GM23248 (cell line): ENCODE results near the gene RBMS3. TPM values are rescaled to one million over a fixed set of nuclear protein-coding genes. Genes with fewer than 3 reads are reported as not detected.

Experiments
- DNase-seq: peaks from one replicate; pipeline ENCODE4 v3.0.0-alpha.2; 2015
- H2AFZ ChIP-seq: fragments of 200-600 bp; sonication (generic); 2 replicates; pipeline ENCODE4 v1.6.1; 2016; ENCODE audit warnings: antibody characterized with exemption
- H3F3A ChIP-seq: fragments of 200-600 bp; sonication (generic); 2 replicates; pipeline ENCODE4 v1.6.1; 2016; ENCODE audit warnings: mild to moderate bottlenecking, antibody characterized with exemption, mixed run types; ENCODE audit not compliant: insufficient read depth
- H3K27ac ChIP-seq: fragments of 200-600 bp; sonication (generic); 2 replicates; pipeline ENCODE4 v1.5.1; 2016; ENCODE audit warnings: mild to moderate bottlenecking
- H3K27me3 ChIP-seq: fragments of 200-600 bp; sonication (generic); replicated peaks from 2 replicates; pipeline ENCODE4 v1.6.1; 2016; ENCODE audit warnings: mild to moderate bottlenecking; ENCODE audit not compliant: insufficient read depth
- H3K36me3 ChIP-seq: fragments of 200-600 bp; sonication (generic); 2 replicates; pipeline ENCODE4 v1.6.1; 2016; ENCODE audit warnings: low read depth, mild to moderate bottlenecking
- H3K4me1 ChIP-seq: fragments of 200-600 bp; sonication (generic); 2 replicates; pipeline ENCODE4 v1.6.1; 2016; ENCODE audit warnings: mild to moderate bottlenecking; ENCODE audit not compliant: insufficient read depth
- H3K4me2 ChIP-seq: fragments of 200-600 bp; sonication (generic); one replicate; pipeline ENCODE4 v1.6.1; 2016; ENCODE audit warnings: mild to moderate bottlenecking; ENCODE audit not compliant: unreplicated experiment
- H3K4me3 ChIP-seq: fragments of 200-600 bp; sonication (generic); 2 replicates; pipeline ENCODE4 v1.5.1; 2016; ENCODE audit warnings: mild to moderate bottlenecking
- H3K79me2 ChIP-seq: fragments of 200-600 bp; sonication (generic); 2 replicates; pipeline ENCODE4 v1.6.1; 2016; ENCODE audit warnings: mild to moderate bottlenecking; ENCODE audit not compliant: insufficient read depth
- H3K9ac ChIP-seq: fragments of 200-600 bp; sonication (generic); 2 replicates; pipeline ENCODE4 v1.6.1; 2016; ENCODE audit warnings: mild to moderate bottlenecking
- H3K9me2 ChIP-seq: fragments of 200-600 bp; sonication (generic); 2 replicates; pipeline ENCODE4 v1.6.1; 2016; ENCODE audit warnings: mixed run types, mild to moderate bottlenecking, moderate library complexity; ENCODE audit not compliant: insufficient read depth
- H3K9me3 ChIP-seq: fragments of 200-600 bp; sonication (generic); one replicate; pipeline ENCODE4 v1.6.1; 2017; ENCODE audit warnings: low read depth
- H4K20me1 ChIP-seq: fragments of 200-600 bp; sonication (generic); 2 replicates; pipeline ENCODE4 v1.6.0; 2016; ENCODE audit not compliant: insufficient read depth
- EZH2 ChIP-seq: fragments of 200-600 bp; sonication (generic); IDR thresholded peaks from 2 replicates; pipeline ENCODE4 v1.6.1; 2018; ENCODE audit warnings: antibody characterized with exemption, mild to moderate bottlenecking; ENCODE audit not compliant: insufficient read depth, poor library complexity, severe bottlenecking
- EZH2phosphoT487 ChIP-seq: fragments of 200-600 bp; sonication (generic); IDR thresholded peaks from 2 replicates; pipeline ENCODE4 v1.6.1; 2018; ENCODE audit warnings: antibody characterized with exemption, moderate library complexity, mild to moderate bottlenecking, low read depth; ENCODE audit not compliant: insufficient read depth
- WGBS, 2 experiments: methylation state at CpG; one replicate each; pipeline ENCODE4 v1.1.6; 2015 to 2017; ENCODE audit warnings: low lambda C conversion rate in 2 of 2, low coverage in 1 of 2; ENCODE audit errors: missing lambda C conversion rate in 2 of 2; 5-methylcytosine and 5-hydroxymethylcytosine counted together
- in situ Hi-C: fragments of 300-500 bp; cut with MboI; formaldehyde crosslinking; loops from 2 replicates; pipeline ENCODE4 v1.15.0; 2020
- polyA plus RNA-seq: library from polyadenylated mRNA; unstranded; fragments of >200 nt; fragmentation: Nextera tagmentation; extraction: Ambion mirVana; gene quantifications from 2 replicates; pipeline ENCODE4 v1.2.1, GENCODE V29; 2016
- total RNA-seq: library from RNA; depleted of rRNA; stranded (reverse); fragments of >200 nt; shearing (Covaris generic); gene quantifications from 2 replicates; pipeline ENCODE4 v1.2.3, GENCODE V29; 2014

Gene RBMS3
- total and polyA plus RNA-seq, 2 experiments from 2014 or later = 40.0 to 94.3 TPM

DNA sequence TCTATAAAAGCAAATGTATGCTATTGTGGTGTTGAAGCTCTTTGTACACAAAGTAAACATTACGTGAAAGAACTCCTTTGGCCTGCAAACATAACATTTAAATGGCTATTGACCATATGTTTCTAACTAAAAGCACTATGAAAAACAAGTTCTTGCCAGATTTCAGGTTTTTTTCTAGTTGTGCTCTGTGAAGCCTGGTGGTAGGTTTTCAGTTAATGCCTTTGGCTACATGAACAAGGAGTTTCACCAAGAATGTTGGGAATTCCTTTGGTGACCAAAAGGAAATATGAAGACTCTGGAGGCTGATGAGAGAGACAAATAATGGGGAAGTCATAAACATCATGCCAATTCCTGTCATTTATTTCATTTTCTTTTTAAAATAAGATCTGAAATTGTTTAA is 66.0 kb downstream of the RBMS3 start:
- 0 out of 2 replicates have a peak, but pooled peaks cover 4% of the 10 kb centered on the region for H4K20me1 ChIP-seq
- H3K79me2 ChIP-seq = peaks cover 100% of the 10 kb centered on the region
- no peaks in the 10 kb centered on the region for H3K36me3 ChIP-seq
- no peak overlapping the region for H3K4me3 ChIP-seq
- H3K27ac ChIP-seq = no peak overlapping the region
- no peaks in the 10 kb centered on the region for H3K9me2 ChIP-seq
- no peaks in the 10 kb centered on the region for H3F3A ChIP-seq
- H3K4me2 ChIP-seq = peak overlapping the region; percentile 50
- peak; percentile 61 for DNase-seq
- peaks cover 17% of the 10 kb centered on the region for H3K4me1 ChIP-seq
- no peak overlapping the region for H3K9ac ChIP-seq
- H3K27me3 ChIP-seq = no peaks in the 10 kb centered on the region
- no peak overlapping the region for H2AFZ ChIP-seq
- no peaks in the 10 kb centered on the region for H3K9me3 ChIP-seq
- TF ChIP-seq EZH2phosphoT487 (no peak), EZH2 (no peak)
- WGBS, 2 experiments = 54 to 67% methylated on average over 1 of the region's 1 CpG
- in situ Hi-C loops = no loop called here

DNA sequence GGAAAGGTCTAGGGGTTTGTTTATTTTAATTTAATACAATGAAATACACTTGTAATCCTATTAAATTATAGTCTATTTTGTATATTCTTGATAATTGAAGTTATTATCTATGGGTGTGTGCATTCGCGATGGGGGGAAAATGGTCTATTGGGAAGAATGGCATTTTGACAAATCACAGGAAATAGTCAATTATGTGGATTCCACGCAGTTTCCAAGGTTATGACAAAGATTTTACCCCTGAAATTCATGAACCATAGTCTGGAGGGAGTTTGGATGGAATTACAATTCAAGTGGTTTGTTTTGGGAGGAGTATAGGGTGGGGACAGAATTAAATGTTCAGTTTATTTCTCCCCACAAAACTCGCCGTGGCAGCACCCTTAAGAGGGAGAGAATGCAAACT is 66.5 kb downstream of the RBMS3 start:
- in situ Hi-C loops = no loop called here
- no peaks in the 10 kb centered on the region for H3F3A ChIP-seq
- H3K27me3 ChIP-seq = no peaks in the 10 kb centered on the region
- DNase-seq = no peak
- no peak for TF ChIP-seq EZH2phosphoT487
- H3K9ac ChIP-seq = no peak overlapping the region
- peaks cover 100% of the 10 kb centered on the region for H3K79me2 ChIP-seq
- no peak overlapping the region for H2AFZ ChIP-seq
- peaks cover 17% of the 10 kb centered on the region for H3K4me1 ChIP-seq
- WGBS, 2 experiments = 53 to 63% methylated on average over 5 of the region's 5 CpGs
- H3K9me3 ChIP-seq = no peaks in the 10 kb centered on the region
- H3K36me3 ChIP-seq = no peaks in the 10 kb centered on the region
- no peak overlapping the region for H3K4me3 ChIP-seq
- 0 out of 2 replicates have a peak, but pooled peaks cover 4% of the 10 kb centered on the region for H4K20me1 ChIP-seq
- no peaks in the 10 kb centered on the region for H3K9me2 ChIP-seq
- peak overlapping the region; percentile 50 for H3K4me2 ChIP-seq
- H3K27ac ChIP-seq = no peak overlapping the region

DNA sequence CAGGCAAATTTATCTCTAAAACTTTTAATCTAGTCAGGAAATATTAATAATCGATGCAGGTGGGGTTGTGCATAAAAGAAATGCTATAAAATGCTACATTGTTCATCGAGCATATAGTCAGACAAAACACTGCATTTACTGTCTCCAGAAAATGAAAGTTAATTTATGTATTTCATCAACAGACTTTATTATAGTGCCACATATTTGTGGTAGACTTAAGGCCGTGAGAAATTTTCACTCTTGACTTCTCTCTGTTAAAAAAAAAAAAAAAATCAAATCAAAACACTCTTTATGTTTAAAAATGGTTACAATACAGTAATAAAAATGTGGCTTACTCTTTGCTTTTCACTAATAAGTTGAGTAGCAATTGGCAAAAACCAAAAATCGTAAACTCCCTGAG is 67.4 kb downstream of the RBMS3 start:
- Histone ChIP-seq H3K36me3 (no peaks in the 10 kb centered on the region), H3K4me2 (no peak overlapping the region), H2AFZ (no peak overlapping the region), H3K79me2 (peaks cover 100% of the 10 kb centered on the region), H3K4me1 (peaks cover 17% of the 10 kb centered on the region), H4K20me1 (0 out of 2 replicates have a peak, but pooled peaks cover 4% of the 10 kb centered on the region), H3K9ac (no peak overlapping the region), H3K27ac (no peak overlapping the region), H3K9me2 (no peaks in the 10 kb centered on the region), H3F3A (no peaks in the 10 kb centered on the region), H3K4me3 (no peak overlapping the region), H3K9me3 (no peaks in the 10 kb centered on the region), H3K27me3 (no peaks in the 10 kb centered on the region)
- 90 to 91% methylated on average over 4 of the region's 4 CpGs for whole genome bisulfite sequencing, 2 experiments
- in situ Hi-C loops = no loop called here
- TF ChIP-seq EZH2phosphoT487 = no peak
- no peak for TF ChIP-seq EZH2
- no peak for DNase-seq

DNA sequence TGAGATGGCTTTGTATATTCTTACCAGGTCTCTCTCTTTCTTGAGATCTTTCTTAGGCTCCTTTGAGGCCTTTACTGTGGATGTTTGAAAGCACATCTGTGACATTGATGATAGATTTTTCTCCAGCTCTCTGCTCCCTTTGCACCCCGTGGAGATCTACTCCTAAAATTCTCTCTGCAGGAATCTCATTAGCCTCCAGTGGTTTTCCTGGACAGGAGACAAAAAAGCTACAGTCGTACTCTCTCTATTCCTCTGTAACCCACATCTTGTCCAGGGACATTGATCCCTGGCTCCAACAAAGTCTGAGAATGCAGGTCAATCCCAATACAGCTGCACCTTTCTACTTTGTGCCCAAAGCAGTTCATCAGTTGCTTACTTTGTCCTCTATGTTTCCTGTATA is 68.2 kb downstream of the RBMS3 start:
- Histone ChIP-seq H3K9ac (no peak overlapping the region), H3F3A (no peaks in the 10 kb centered on the region), H3K27me3 (no peaks in the 10 kb centered on the region), H3K4me1 (peaks cover 17% of the 10 kb centered on the region), H3K4me2 (no peak overlapping the region), H3K9me2 (no peaks in the 10 kb centered on the region), H2AFZ (no peak overlapping the region), H3K4me3 (no peak overlapping the region), H3K27ac (no peak overlapping the region), H4K20me1 (no peaks in the 10 kb centered on the region), H3K36me3 (no peaks in the 10 kb centered on the region), H3K79me2 (peaks cover 100% of the 10 kb centered on the region), H3K9me3 (no peaks in the 10 kb centered on the region)
- in situ Hi-C loops = no loop called here
- TF ChIP-seq EZH2 (no peak), EZH2phosphoT487 (no peak)
- 50 to 60% methylated on average over 2 of the region's 2 CpGs for WGBS, 2 experiments
- DNase-seq = no peak

DNA sequence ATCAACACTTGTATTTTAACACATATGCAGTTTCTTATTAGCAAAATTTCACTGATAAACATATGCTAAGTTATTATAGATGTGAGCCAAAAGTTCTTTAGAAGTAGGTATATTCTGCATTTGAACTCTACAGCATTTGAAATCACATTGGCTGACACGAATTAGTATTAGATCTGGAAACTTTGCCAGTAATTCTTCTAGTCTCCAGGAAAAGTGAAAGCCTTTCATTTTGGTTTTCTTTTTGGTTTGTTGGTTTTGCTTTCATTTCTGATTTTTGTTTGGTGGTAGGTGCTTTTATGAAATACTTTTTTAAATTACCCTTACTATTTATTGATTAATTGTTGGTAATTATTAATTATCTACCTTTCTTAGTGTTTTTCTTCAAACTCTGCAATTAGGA is 72.9 kb downstream of the RBMS3 start:
- Histone ChIP-seq H3K4me1 (peaks cover 5% of the 10 kb centered on the region; the same call in 1 of the 2 replicates), H3K4me2 (no peak overlapping the region), H2AFZ (no peak overlapping the region), H3F3A (no peaks in the 10 kb centered on the region), H3K36me3 (no peaks in the 10 kb centered on the region), H3K9ac (no peak overlapping the region), H3K27me3 (no peaks in the 10 kb centered on the region), H3K4me3 (no peak overlapping the region), H3K9me3 (no peaks in the 10 kb centered on the region), H3K79me2 (peaks cover 100% of the 10 kb centered on the region), H4K20me1 (peaks cover 3% of the 10 kb centered on the region; the same call in 1 of the 2 replicates), H3K9me2 (no peaks in the 10 kb centered on the region), H3K27ac (no peak overlapping the region)
- in situ Hi-C loops = no loop called here
- WGBS, 2 experiments = 48 to 53% methylated on average over 1 of the region's 1 CpG
- TF ChIP-seq EZH2phosphoT487 (no peak), EZH2 (no peak)
- no peak for DNase-seq
